Activated CD4-positive, alpha-beta T cell treated with anti-CD3 and anti-CD28 coated beads, Interleukin-2, amount 10 ng/mL, durations not matched to agents 7 days and 5 days (primary cell): ENCODE data around the gene AMPD3. TPM values are rescaled to one million over a fixed set of nuclear protein-coding genes. Genes with fewer than 3 reads are reported as not detected.

Experiments used
- CTCF ChIA-PET: fragments of 350-600 bp; sonication (Branson Sonifier 250); formaldehyde crosslinking; loops from one replicate; lab custom pipeline; 2021; ENCODE audit warnings: antibody characterized with exemption; lab: Charles Lee
- POLR2A ChIA-PET: fragments of 350-600 bp; sonication (Branson Sonifier 250); formaldehyde crosslinking; loops from one replicate; lab custom pipeline; 2021; ENCODE audit warnings: antibody characterized with exemption; lab: Charles Lee
- DNase-seq: peaks from one replicate; pipeline ENCODE4 v3.0.0-alpha.2; 2020
- H3K27ac Mint-ChIP-seq: one replicate; pipeline ENCODE4 v1.8.0; 2021; ENCODE audit warnings: mild to moderate bottlenecking, moderate library complexity, mixed read lengths
- H3K27me3 Mint-ChIP-seq: one replicate; pipeline ENCODE4 v1.8.0; 2021; ENCODE audit warnings: mixed read lengths
- H3K36me3 Mint-ChIP-seq: one replicate; pipeline ENCODE4 v1.8.0; 2021; ENCODE audit warnings: low read depth, mixed read lengths
- H3K4me1 Mint-ChIP-seq: one replicate; pipeline ENCODE4 v1.8.0; 2021; ENCODE audit warnings: mixed read lengths
- H3K4me3 Mint-ChIP-seq: one replicate; pipeline ENCODE4 v1.8.0; 2021; ENCODE audit warnings: mild to moderate bottlenecking, moderate library complexity, mixed read lengths
- H3K9me3 Mint-ChIP-seq: one replicate; pipeline ENCODE4 v1.8.0; 2021; ENCODE audit warnings: mixed read lengths
- total RNA-seq, 2 experiments: library from RNA; stranded (reverse); gene quantifications; one replicate each; pipeline ENCODE4 v1.2.3, GENCODE V29; 2021

The AMPD3 gene
- total RNA-seq, 2 experiments from 2014 or later = 20.3 to 20.8 TPM

GRCh38 chr11:10477690-10478046 lies 22.6 kb downstream of the AMPD3 start:
- ChIA-PET POLR2A (no interaction called here), CTCF (no interaction called here)
- Mint-ChIP-seq H3K9me3 (no peaks in the 10 kb centered on the region), H3K27ac (no peak overlapping the region), H3K27me3 (no peaks in the 10 kb centered on the region), H3K36me3 (peaks cover 17% of the 10 kb centered on the region), H3K4me3 (no peak overlapping the region), H3K4me1 (peaks cover 6% of the 10 kb centered on the region)
- DNase-seq = no peak

GRCh38 chr11:10478066-10478465 lies 23.0 kb downstream of the AMPD3 start:
- Mint-ChIP-seq H3K36me3 (peaks cover 17% of the 10 kb centered on the region), H3K4me3 (no peak overlapping the region), H3K27me3 (no peaks in the 10 kb centered on the region), H3K4me1 (peaks cover 6% of the 10 kb centered on the region), H3K9me3 (no peaks in the 10 kb centered on the region), H3K27ac (no peak overlapping the region)
- POLR2A ChIA-PET = no interaction called here
- CTCF ChIA-PET = no interaction called here
- DNase-seq = no peak

- no peak for DNase-seq
- H3K9me3 Mint-ChIP-seq = no peaks in the 10 kb centered on the region
- no peaks in the 10 kb centered on the region for H3K27me3 Mint-ChIP-seq
- H3K27ac Mint-ChIP-seq = no peak overlapping the region
- ChIA-PET CTCF (interaction anchor here (0.5 kb wide), 1 partner anchor 347 kb away, joined by 3 read pairs; no protein-coding TSS in a partner anchor), POLR2A (no interaction called here)
- H3K4me3 Mint-ChIP-seq = no peak overlapping the region
- H3K36me3 Mint-ChIP-seq = peaks cover 17% of the 10 kb centered on the region
- H3K4me1 Mint-ChIP-seq = peaks cover 6% of the 10 kb centered on the region
These were observed 23.8 kb downstream of the AMPD3 start for GRCh38 chr11:10478574-10479550.

GRCh38 chr11:10480026-10480425 lies 25.0 kb downstream of the AMPD3 start:
- Mint-ChIP-seq H3K27me3 (no peaks in the 10 kb centered on the region), H3K4me1 (peaks cover 6% of the 10 kb centered on the region), H3K27ac (no peak overlapping the region), H3K36me3 (peaks cover 15% of the 10 kb centered on the region), H3K4me3 (no peak overlapping the region), H3K9me3 (no peaks in the 10 kb centered on the region)
- CTCF ChIA-PET = no interaction called here
- POLR2A ChIA-PET = no interaction called here
- DNase-seq = no peak

- H3K27me3 Mint-ChIP-seq = no peaks in the 10 kb centered on the region
- no peak overlapping the region for H3K4me3 Mint-ChIP-seq
- no peak for DNase-seq
- H3K4me1 Mint-ChIP-seq = peaks cover 6% of the 10 kb centered on the region
- peaks cover 17% of the 10 kb centered on the region for H3K36me3 Mint-ChIP-seq
- H3K27ac Mint-ChIP-seq = no peak overlapping the region
- POLR2A ChIA-PET = no interaction called here
- no peaks in the 10 kb centered on the region for H3K9me3 Mint-ChIP-seq
- CTCF ChIA-PET = interaction anchor here (1.3 kb wide), 1 partner anchor 8 kb away, joined by 3 read pairs; no protein-coding TSS in a partner anchor
These were observed 25.7 kb downstream of the AMPD3 start for GRCh38 chr11:10480760-10481159.

- Mint-ChIP-seq H3K27ac (no peak overlapping the region), H3K9me3 (no peaks in the 10 kb centered on the region), H3K4me1 (peaks cover 4% of the 10 kb centered on the region), H3K27me3 (no peaks in the 10 kb centered on the region), H3K36me3 (peaks cover 17% of the 10 kb centered on the region), H3K4me3 (no peak overlapping the region)
- ChIA-PET POLR2A (interaction anchor here (0.6 kb wide), 1 partner anchor 328 kb away, joined by 5 read pairs; no protein-coding TSS in a partner anchor), CTCF (interaction anchor here (1.3 to 1.7 kb wide), 2 partner anchors 9 to 15 kb away, joined by 3 to 4 read pairs; no protein-coding TSS in a partner anchor)
- no peak for DNase-seq
These were observed 26.7 kb downstream of the AMPD3 start for GRCh38 chr11:10481560-10482349.

GRCh38 chr11:10483174-10483573 lies 28.1 kb downstream of the AMPD3 start:
- H3K36me3 Mint-ChIP-seq = peaks cover 16% of the 10 kb centered on the region
- no peak overlapping the region for H3K27ac Mint-ChIP-seq
- no peaks in the 10 kb centered on the region for H3K9me3 Mint-ChIP-seq
- no peak for DNase-seq
- H3K27me3 Mint-ChIP-seq = no peaks in the 10 kb centered on the region
- CTCF ChIA-PET = interaction anchor here (1.7 kb wide), 1 partner anchor 14 kb away, joined by 4 read pairs; no protein-coding TSS in a partner anchor
- POLR2A ChIA-PET = no interaction called here
- peaks cover 5% of the 10 kb centered on the region for H3K4me1 Mint-ChIP-seq
- H3K4me3 Mint-ChIP-seq = no peak overlapping the region

GRCh38 chr11:10483584-10483983 lies 28.5 kb downstream of the AMPD3 start:
- H3K27ac Mint-ChIP-seq = no peak overlapping the region
- DNase-seq = no peak
- peaks cover 15% of the 10 kb centered on the region for H3K36me3 Mint-ChIP-seq
- no peaks in the 10 kb centered on the region for H3K27me3 Mint-ChIP-seq
- no peaks in the 10 kb centered on the region for H3K9me3 Mint-ChIP-seq
- H3K4me1 Mint-ChIP-seq = peaks cover 9% of the 10 kb centered on the region
- ChIA-PET POLR2A (no interaction called here), CTCF (interaction anchor here (1.7 kb wide), 1 partner anchor 13 kb away, joined by 4 read pairs; no protein-coding TSS in a partner anchor)
- no peak overlapping the region for H3K4me3 Mint-ChIP-seq

GRCh38 chr11:10484461-10485180 lies 29.6 kb downstream of the AMPD3 start:
- CTCF ChIA-PET = no interaction called here
- Mint-ChIP-seq H3K4me1 (peaks cover 11% of the 10 kb centered on the region), H3K4me3 (no peak overlapping the region), H3K36me3 (peaks cover 15% of the 10 kb centered on the region), H3K27ac (no peak overlapping the region), H3K9me3 (no peaks in the 10 kb centered on the region), H3K27me3 (no peaks in the 10 kb centered on the region)
- POLR2A ChIA-PET = no interaction called here
- no peak for DNase-seq

GRCh38 chr11:10485646-10486045 lies 30.6 kb downstream of the AMPD3 start:
- CTCF ChIA-PET = no interaction called here
- no peaks in the 10 kb centered on the region for H3K27me3 Mint-ChIP-seq
- H3K27ac Mint-ChIP-seq = no peak overlapping the region
- peaks cover 21% of the 10 kb centered on the region for H3K36me3 Mint-ChIP-seq
- H3K4me1 Mint-ChIP-seq = peaks cover 11% of the 10 kb centered on the region
- POLR2A ChIA-PET = no interaction called here
- no peak overlapping the region for H3K4me3 Mint-ChIP-seq
- DNase-seq = no peak
- no peaks in the 10 kb centered on the region for H3K9me3 Mint-ChIP-seq

- no peaks in the 10 kb centered on the region for H3K27me3 Mint-ChIP-seq
- H3K4me3 Mint-ChIP-seq = no peak overlapping the region
- peaks cover 25% of the 10 kb centered on the region for H3K36me3 Mint-ChIP-seq
- ChIA-PET CTCF (no interaction called here), POLR2A (no interaction called here)
- H3K4me1 Mint-ChIP-seq = peaks cover 11% of the 10 kb centered on the region
- no peak overlapping the region for H3K27ac Mint-ChIP-seq
- DNase-seq = no peak
- no peaks in the 10 kb centered on the region for H3K9me3 Mint-ChIP-seq
These were observed 31.2 kb downstream of the AMPD3 start for GRCh38 chr11:10486161-10486840.
